Fibroblast of villous mesenchyme (primary cell): ENCODE measurements around the gene SPACDR. TPM values are rescaled to one million over a fixed set of nuclear protein-coding genes. Genes with fewer than 3 reads are reported as not detected.
"Not testable (repeated sequence)": the region's sequence is repeated elsewhere in the genome, so short reads cannot be mapped to it uniquely, and the experiment has no call there.

ENCODE experiments used
- DNase-seq: peaks from one replicate; pipeline ENCODE4 v3.0.0-alpha.2; 2010; ENCODE audit warnings: low read depth
- H3K4me3 ChIP-seq: 2 replicates; pipeline ENCODE4 v1.5.1; 2011; ENCODE audit warnings: low read depth, mild to moderate bottlenecking, low read length
- total RNA-seq: library from RNA; depleted of rRNA; stranded (reverse); fragments of >200 nt; gene quantifications from 2 replicates; pipeline ENCODE4 v1.2.3, GENCODE V29; 2012
- TF ChIP-seq, protein P1 (sequence below): IDR thresholded peaks from 2 replicates; pipeline ENCODE4 v1.5.1; 2012; ENCODE audit warnings: low read depth, mild to moderate bottlenecking, low read length; ENCODE audit not compliant: insufficient read depth

Gene SPACDR
- total RNA-seq, 1 donor, result not detected

DNA sequence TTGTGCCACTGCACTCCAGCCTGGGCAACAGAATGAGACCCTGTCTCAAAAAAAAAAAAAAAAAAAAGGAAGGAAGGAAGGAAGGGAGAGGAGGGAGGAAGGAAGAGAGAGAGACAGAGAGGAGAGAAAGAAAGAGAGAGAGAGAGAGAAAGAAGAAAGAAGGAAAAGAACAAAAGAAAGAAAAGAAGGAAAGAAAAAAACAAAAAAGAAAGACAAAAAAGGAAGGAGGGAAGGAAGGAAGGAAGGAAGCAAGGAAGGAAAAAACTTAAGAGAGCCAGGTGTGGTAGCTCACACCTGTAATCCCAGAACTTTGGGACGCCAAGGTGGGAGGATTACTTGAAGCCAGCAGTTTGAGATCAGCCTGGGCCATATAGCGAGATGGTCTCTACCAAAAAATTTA is 731 bp upstream of the SPACDR start:
- no peak for DNase-seq
- H3K4me3 ChIP-seq, result no peak overlapping the region
- TF ChIP-seq, protein P1, sequence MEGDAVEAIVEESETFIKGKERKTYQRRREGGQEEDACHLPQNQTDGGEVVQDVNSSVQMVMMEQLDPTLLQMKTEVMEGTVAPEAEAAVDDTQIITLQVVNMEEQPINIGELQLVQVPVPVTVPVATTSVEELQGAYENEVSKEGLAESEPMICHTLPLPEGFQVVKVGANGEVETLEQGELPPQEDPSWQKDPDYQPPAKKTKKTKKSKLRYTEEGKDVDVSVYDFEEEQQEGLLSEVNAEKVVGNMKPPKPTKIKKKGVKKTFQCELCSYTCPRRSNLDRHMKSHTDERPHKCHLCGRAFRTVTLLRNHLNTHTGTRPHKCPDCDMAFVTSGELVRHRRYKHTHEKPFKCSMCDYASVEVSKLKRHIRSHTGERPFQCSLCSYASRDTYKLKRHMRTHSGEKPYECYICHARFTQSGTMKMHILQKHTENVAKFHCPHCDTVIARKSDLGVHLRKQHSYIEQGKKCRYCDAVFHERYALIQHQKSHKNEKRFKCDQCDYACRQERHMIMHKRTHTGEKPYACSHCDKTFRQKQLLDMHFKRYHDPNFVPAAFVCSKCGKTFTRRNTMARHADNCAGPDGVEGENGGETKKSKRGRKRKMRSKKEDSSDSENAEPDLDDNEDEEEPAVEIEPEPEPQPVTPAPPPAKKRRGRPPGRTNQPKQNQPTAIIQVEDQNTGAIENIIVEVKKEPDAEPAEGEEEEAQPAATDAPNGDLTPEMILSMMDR, result no peak

DNA sequence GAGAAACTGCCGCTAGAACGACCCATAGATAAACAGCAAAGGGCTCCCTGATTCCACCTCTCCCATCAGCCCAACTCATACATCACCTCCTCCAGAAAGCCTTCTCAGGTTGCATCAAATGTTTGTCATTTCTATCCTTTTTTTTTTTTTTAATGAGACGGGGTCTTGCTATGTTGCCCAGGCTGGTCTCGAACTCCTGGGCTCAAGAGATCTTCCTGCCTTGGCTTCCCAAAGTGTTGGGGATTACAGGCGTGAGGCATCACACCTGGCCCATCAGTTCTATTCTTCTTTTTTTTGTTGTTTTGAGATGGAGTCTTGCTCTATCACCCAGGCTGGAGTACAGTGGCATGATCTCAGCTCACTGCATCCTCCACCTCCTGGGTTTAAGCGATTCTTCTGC is 7.0 kb downstream of the SPACDR start:
- TF ChIP-seq, protein P1, result no peak
- no peak overlapping the region for H3K4me3 ChIP-seq
- DNase-seq, result no peak

DNA sequence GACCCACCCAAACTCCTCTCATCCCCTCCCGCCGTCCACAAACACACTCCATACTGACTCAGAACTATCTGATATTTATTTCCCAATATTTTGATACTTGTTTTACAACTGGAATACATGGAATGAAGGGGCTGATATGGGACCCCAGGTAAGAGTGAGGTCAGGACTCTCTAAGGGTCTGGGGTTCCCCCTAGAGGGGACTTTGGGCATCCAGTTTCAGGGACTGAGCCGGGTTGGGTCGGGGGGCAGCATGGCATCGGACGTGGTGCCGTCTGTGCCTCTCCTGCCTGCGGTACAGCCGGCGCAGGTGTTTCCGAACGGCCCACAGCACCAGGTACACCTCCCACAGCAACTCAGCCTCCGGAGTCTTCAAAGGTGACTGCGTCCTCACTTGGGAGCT is 7.5 kb downstream of the SPACDR start:
- TF ChIP-seq, protein P1, result no peak
- DNase-seq, result no peak
- H3K4me3 ChIP-seq, result no peak overlapping the region

DNA sequence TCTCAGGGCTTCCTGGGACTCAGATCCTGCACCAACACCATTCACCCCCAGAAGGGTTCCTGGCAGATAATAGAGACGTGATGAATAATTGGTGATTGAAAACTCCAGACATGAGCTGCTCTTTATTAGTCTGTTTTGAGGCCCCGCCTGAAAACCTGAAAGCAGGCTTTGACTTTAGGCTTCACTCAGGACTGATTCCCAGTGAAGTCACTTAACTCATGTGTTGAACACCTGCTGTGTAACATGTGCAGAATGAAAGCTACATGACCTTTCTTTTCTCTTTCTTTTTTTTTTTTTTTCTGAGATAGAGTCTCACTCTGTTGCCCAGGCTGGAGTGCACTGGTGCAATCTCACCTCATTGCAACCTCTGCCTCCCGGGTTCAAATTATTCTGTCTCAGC is 8.9 kb downstream of the SPACDR start:
- TF ChIP-seq, protein P1, result no peak
- no peak overlapping the region for H3K4me3 ChIP-seq
- DNase-seq, result no peak

DNA sequence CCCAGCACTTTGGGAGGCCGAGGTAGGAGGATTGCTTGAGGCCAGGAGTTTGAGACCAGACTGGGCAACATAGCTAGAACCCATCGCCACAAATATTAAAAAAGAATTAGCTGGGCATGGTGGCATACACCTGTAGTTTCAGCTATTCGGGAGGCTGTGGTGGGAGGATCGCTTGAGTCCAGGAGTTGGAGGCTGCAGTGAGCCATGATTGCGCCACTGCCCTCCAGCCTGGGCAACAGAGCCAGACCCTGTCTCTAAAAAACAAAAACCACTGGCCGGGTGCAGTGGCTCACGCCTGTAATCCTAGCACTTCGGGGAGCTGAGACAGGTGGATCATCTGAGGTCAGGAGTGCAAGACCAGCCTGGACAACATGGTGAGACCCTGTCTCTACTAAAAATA is 10.2 kb downstream of the SPACDR start:
- DNase-seq, H3K4me3 ChIP-seq: not testable (repeated sequence)

DNA sequence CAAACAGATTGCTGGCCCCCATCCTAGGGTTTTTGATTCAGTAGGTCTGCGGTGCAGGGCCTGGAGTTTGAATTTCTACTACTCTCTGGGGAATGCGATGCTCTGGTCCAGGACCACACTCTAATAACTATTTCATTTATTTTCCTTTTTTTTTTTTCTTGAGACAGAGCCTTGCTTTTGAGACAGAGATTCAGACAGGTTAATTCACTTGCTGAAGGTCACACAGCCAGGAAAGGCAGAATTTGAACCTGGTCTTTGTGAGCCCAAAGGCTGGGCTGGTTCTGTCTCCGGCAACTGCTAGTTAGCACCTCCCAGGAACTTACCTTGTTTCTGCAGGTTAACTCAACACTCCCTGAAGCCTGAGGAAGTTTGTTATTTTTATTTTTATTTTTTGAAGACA is 11.5 kb downstream of the SPACDR start:
- TF ChIP-seq, protein P1, result no peak
- no peak overlapping the region for H3K4me3 ChIP-seq
- no peak for DNase-seq

DNA sequence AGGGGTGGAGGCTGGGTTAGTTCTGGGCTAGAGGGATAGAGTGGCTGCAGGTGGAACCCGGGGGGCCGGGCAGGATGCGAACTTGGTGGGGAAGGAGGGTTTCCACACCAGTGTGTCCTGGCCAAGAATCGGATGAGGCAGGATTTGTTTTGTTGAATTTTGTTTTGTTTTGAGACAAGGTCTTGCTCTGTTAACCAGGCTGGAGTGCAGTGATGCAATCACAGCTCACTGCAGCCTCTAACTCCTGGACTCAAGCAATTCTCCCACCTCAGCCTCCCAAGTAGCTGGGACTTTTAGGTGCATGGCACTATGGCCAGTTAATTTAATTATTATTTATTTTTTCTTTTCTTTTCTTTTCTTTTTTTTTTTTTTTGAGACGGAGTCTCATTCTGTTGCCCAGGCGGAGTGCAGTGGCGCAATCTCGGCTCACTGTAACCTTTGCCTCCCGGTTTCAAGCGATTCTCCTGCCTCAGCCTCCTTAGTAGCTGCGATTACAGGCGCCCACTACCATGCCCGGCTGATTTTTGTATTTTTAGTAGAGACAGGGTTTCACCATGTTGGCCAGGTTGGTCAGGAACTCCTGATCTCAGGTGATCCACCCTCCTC is 14.8 kb downstream of the SPACDR start:
- H3K4me3 ChIP-seq, result no peak overlapping the region
- TF ChIP-seq, protein P1, result no peak
- DNase-seq, result peak; percentile 44

DNA sequence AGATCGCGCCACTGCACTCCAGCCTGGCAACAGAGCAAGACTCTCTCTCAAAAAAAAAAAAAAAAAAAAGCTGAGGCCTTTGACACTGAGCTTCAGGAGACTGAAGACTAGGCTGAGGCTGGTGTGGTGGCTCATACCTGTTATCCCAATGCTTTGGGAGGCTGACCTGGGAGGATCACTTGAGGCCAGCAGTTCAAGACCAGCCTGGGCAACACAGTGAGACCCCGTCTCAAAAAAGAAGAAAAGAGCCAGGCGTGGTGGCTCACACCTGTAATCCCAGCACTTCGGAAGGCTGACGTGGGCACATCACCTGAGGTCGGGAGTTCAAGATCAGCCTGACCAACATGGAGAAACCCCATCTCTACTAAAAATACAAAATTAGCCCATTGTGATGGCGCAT is 16.7 kb downstream of the SPACDR start:
- H3K4me3 ChIP-seq, DNase-seq: not testable (repeated sequence)
